Measurements from ENCODE around the gene ARHGAP22. TPM values are rescaled to one million over a fixed set of nuclear protein-coding genes. Genes with fewer than 3 reads are reported as not detected.
"Not testable (repeated sequence)": the region's sequence is repeated elsewhere in the genome, so short reads cannot be mapped to it uniquely, and the experiment has no call there.

ARHGAP22 gene
- total and polyA plus RNA-seq, 7 experiments from 2014 or later, result 0.37 to 2.9 (median 1.1) TPM; not detected in 3

DNA sequence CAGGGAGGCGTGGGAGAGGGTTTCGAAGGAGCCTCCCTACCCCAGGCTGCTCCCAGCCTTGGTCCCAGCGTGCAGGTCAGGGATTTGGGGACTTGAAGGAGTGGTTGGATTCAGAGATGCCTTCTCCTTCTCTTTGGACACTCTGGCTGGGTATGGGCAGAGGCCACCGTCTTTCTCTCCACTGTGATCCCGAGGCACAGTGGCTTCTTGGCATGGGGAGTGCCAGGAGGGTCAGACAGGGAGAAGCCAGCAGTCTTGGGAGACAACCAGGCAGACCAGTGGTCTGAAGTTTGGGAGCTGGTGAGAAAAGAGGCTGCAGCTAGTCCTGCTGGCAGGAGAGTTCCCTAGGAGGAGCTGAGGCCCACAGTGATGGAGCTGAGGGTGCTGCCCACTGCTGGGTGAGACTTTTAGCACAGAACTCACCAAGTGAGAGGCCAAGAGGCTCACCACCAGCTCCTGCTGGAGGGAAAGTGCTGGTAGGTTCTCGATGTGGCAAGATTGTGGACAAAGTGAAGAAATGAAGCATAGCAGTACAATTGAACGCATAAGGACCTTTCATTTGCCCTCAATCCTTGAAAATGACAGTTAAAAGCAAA lies 44.6 kb upstream of the ARHGAP22 start:
- no peak overlapping the region for H3K4me3 Mint-ChIP-seq
- no peaks in the 10 kb centered on the region for H3K36me3 ChIP-seq (ENCODE audit: control insufficient read depth in 2 of 3, insufficient read depth in 3 of 3, low read length in 3 of 3)
- H3K27ac ChIP-seq (ENCODE audit: low read depth, low read length), result no peak overlapping the region
- H3K27me3 Mint-ChIP-seq, result peaks cover 14 to 45% (median 28%) of the 10 kb centered on the region in 5 donors
- H3K27me3 ChIP-seq (ENCODE audit: control insufficient read depth in 2 of 2, insufficient read depth in 2 of 2, low read length in 2 of 2), result no peaks in the 10 kb centered on the region
- intact Hi-C loops (cut with micrococcal nuclease), result no loop called here
- no peaks in the 10 kb centered on the region for H3K9me3 ChIP-seq (ENCODE audit: control insufficient read depth in 2 of 3, low read length in 3 of 3)
- H3K4me1 ChIP-seq (ENCODE audit: control insufficient read depth in 2 of 2, insufficient read depth in 2 of 2, low read length in 2 of 2), result no peaks in the 10 kb centered on the region
- CTCF ChIA-PET, result interaction anchor here (0.5 kb wide), 1 partner anchor 285 kb away, joined by 3 read pairs; no protein-coding TSS in a partner anchor
- POLR2A ChIA-PET, result no interaction called here
- H3K4me1 Mint-ChIP-seq, result peaks cover 0 to 2% (median 0%) of the 10 kb centered on the region in 7 donors
- peaks cover 0 to 2% (median 0%) of the 10 kb centered on the region in 11 donors for H3K9me3 Mint-ChIP-seq
- H3K36me3 Mint-ChIP-seq, result no peaks in the 10 kb centered on the region
- no peak overlapping the region for H3K27ac Mint-ChIP-seq
- no peak overlapping the region for H3K4me3 ChIP-seq (ENCODE audit: low read length)
- ATAC-seq (no peak), DNase-seq (no peak)

DNA sequence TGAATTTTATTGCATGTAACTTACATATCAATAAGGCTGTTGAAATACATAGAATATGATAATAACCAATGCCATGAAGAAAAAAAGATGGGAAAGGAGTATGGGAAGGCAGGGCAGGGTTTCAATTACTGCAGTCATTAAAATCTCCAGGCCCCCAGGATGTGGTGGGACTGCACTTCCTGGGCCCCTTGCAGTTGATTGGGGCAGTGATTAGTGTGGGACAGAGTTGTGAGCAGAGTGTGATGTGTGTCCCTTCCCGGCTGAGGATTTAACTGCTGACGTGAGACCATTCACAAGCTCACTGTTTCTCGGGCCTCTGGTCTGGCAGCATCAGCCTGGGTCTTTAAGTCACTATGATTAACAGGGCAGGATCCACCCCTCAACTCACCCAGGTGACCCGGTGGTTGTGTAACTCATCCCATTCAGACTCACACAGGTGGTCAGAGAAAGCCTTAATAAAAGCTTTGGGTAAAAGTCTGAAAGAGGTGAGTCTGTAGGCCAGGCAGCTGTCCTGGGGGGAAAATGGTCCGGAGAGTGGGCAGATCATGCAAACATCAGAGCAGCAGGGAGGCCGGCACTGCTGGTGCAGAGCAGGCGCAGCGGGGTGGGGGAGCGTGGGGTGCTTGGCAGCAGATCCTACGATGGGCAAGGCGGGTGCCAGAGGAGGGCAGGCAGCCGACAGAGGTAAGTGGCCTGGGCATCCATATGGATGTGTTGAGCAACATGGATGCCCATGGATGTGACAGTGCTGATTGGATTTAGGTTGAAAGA lies 43.5 kb upstream of the ARHGAP22 start:
- Histone ChIP-seq H3K9me3 (ENCODE audit: control insufficient read depth in 2 of 3, low read length in 3 of 3) (no peaks in the 10 kb centered on the region), H3K36me3 (ENCODE audit: control insufficient read depth in 2 of 3, insufficient read depth in 3 of 3, low read length in 3 of 3) (no peaks in the 10 kb centered on the region), H3K4me1 (ENCODE audit: control insufficient read depth in 2 of 2, insufficient read depth in 2 of 2, low read length in 2 of 2) (no peaks in the 10 kb centered on the region), H3K27me3 (ENCODE audit: control insufficient read depth in 2 of 2, insufficient read depth in 2 of 2, low read length in 2 of 2) (no peaks in the 10 kb centered on the region), H3K27ac (ENCODE audit: low read depth, low read length) (no peak overlapping the region), H3K4me3 (ENCODE audit: low read length) (no peak overlapping the region)
- peaks cover 0 to 1% (median 0%) of the 10 kb centered on the region in 7 donors for H3K4me1 Mint-ChIP-seq
- peak; percentile 20 for ATAC-seq
- CTCF ChIA-PET, result no interaction called here
- POLR2A ChIA-PET, result no interaction called here
- H3K36me3 Mint-ChIP-seq, result no peaks in the 10 kb centered on the region
- intact Hi-C loops (cut with micrococcal nuclease), result no loop called here
- no peak for DNase-seq
- H3K27ac Mint-ChIP-seq, result peak overlapping the region in 1 of 9 donors; percentile 22
- H3K27me3 Mint-ChIP-seq, result peaks cover 10 to 45% (median 24%) of the 10 kb centered on the region in 5 donors
- peaks cover 0 to under 1% (median 0%) of the 10 kb centered on the region in 11 donors for H3K9me3 Mint-ChIP-seq
- H3K4me3 Mint-ChIP-seq, result no peak overlapping the region

DNA sequence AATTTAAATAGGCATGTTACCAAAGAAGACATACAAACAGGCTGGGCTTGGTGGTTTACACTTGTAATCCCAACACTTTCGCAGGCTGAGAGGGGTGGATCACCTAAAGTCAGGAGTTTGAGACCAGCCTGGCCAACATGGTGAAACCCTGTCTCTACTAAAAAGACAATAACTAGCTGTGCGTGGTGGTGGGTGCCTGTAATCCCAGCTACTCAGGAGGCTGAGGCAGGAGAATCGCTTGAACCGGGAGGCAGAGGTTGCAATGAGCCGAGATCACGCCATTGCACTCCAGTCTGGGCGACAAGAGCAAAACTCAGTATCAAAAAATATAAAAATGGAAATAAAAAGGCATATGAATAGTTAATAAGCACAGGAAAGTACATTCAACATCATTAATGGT lies 42.2 kb upstream of the ARHGAP22 start:
- ATAC-seq; H3K9me3 ChIP-seq (ENCODE audit: control insufficient read depth in 2 of 3, low read length in 3 of 3); H3K27ac Mint-ChIP-seq; POLR2A ChIA-PET; H3K4me1 ChIP-seq (ENCODE audit: control insufficient read depth in 2 of 2, insufficient read depth in 2 of 2, low read length in 2 of 2); H3K9me3 Mint-ChIP-seq; intact Hi-C loops (cut with micrococcal nuclease); H3K27me3 ChIP-seq (ENCODE audit: control insufficient read depth in 2 of 2, insufficient read depth in 2 of 2, low read length in 2 of 2); H3K4me3 Mint-ChIP-seq; H3K4me1 Mint-ChIP-seq; H3K36me3 Mint-ChIP-seq; H3K36me3 ChIP-seq (ENCODE audit: control insufficient read depth in 2 of 3, insufficient read depth in 3 of 3, low read length in 3 of 3); H3K27ac ChIP-seq (ENCODE audit: low read depth, low read length); CTCF ChIA-PET; H3K4me3 ChIP-seq (ENCODE audit: low read length); DNase-seq: not testable (repeated sequence)
- peaks cover 10 to 41% (median 23%) of the 10 kb centered on the region in 5 donors for H3K27me3 Mint-ChIP-seq

DNA sequence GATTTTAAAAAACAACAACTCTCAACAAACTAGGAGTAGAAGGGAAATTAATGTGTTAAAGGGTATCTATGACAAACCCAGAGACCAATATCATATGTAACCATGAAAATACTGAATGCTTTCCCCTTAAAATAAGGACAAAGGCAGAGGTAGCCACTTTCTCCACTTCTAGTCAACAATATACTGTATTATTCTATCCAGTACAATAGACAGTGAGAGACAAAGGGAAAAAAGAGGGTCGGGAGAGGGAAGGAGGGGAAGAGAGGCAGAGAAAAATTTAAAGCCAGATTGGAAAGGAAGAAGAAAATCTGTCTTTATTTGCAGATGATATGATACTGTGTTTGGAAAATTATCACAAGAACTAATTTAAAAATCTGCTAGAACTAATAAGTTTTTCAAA lies 40.7 kb upstream of the ARHGAP22 start:
- no peak overlapping the region for H3K4me3 ChIP-seq (ENCODE audit: low read length)
- Mint-ChIP-seq H3K36me3 (no peaks in the 10 kb centered on the region), H3K9me3 (peaks cover 0 to 15% (median 5%) of the 10 kb centered on the region in 11 donors), H3K4me1 (peaks cover 0 to 1% (median 0%) of the 10 kb centered on the region in 7 donors), H3K4me3 (no peak overlapping the region), H3K27me3 (peaks cover 6 to 40% (median 14%) of the 10 kb centered on the region in 5 donors), H3K27ac (no peak overlapping the region)
- CTCF ChIA-PET, result no interaction called here
- H3K27ac ChIP-seq (ENCODE audit: low read depth, low read length), result no peak overlapping the region
- ATAC-seq (no peak), DNase-seq (no peak)
- POLR2A ChIA-PET, result no interaction called here
- H3K27me3 ChIP-seq (ENCODE audit: control insufficient read depth in 2 of 2, insufficient read depth in 2 of 2, low read length in 2 of 2), result no peaks in the 10 kb centered on the region
- no peaks in the 10 kb centered on the region for H3K36me3 ChIP-seq (ENCODE audit: control insufficient read depth in 2 of 3, insufficient read depth in 3 of 3, low read length in 3 of 3)
- no peaks in the 10 kb centered on the region for H3K4me1 ChIP-seq (ENCODE audit: control insufficient read depth in 2 of 2, insufficient read depth in 2 of 2, low read length in 2 of 2)
- H3K9me3 ChIP-seq (ENCODE audit: control insufficient read depth in 2 of 3, low read length in 3 of 3), result no peaks in the 10 kb centered on the region
- intact Hi-C loops (cut with micrococcal nuclease), result no loop called here

DNA sequence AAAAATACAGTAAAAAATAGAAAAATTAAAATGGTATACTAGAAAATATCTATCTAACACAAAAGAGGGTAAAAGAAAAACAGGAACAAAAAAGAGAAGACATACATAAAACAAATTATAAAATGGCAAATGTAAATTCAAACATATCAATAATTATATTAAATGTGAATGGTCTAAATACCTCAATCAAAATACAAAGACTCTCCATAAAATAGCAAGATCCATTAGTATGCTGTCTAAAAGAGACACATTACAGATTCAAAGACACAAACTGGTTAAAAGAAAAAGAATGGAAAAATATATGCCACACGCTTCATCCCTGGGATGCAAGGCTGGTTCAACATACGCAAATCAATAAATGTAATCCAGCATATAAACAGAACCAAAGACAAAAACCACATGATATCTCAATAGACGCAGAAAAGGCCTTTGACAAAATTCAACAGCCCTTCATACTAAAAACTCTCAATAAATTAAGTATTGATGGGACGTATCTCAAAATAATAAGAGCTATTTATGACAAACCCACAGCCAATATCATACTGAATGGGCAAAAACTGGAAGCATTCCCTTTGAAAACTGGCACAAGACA lies 36.3 kb upstream of the ARHGAP22 start:
- H3K27me3 ChIP-seq (ENCODE audit: control insufficient read depth in 2 of 2, insufficient read depth in 2 of 2, low read length in 2 of 2); DNase-seq; H3K27ac ChIP-seq (ENCODE audit: low read depth, low read length); CTCF ChIA-PET; intact Hi-C loops (cut with micrococcal nuclease); H3K4me3 ChIP-seq (ENCODE audit: low read length); H3K36me3 ChIP-seq (ENCODE audit: control insufficient read depth in 2 of 3, insufficient read depth in 3 of 3, low read length in 3 of 3); H3K4me1 ChIP-seq (ENCODE audit: control insufficient read depth in 2 of 2, insufficient read depth in 2 of 2, low read length in 2 of 2); H3K4me1 Mint-ChIP-seq; H3K9me3 ChIP-seq (ENCODE audit: control insufficient read depth in 2 of 3, low read length in 3 of 3); ATAC-seq; H3K27ac Mint-ChIP-seq; H3K4me3 Mint-ChIP-seq; H3K36me3 Mint-ChIP-seq: not testable (repeated sequence)
- Mint-ChIP-seq H3K27me3 (peaks cover 22 to 57% (median 33%) of the 10 kb centered on the region in 5 donors), H3K9me3 (peaks cover 0 to 32% (median 15%) of the 10 kb centered on the region in 11 donors)
- POLR2A ChIA-PET, result interaction anchor here (0.6 kb wide), 1 partner anchor 16 kb away, joined by 3 read pairs; no protein-coding TSS in a partner anchor

DNA sequence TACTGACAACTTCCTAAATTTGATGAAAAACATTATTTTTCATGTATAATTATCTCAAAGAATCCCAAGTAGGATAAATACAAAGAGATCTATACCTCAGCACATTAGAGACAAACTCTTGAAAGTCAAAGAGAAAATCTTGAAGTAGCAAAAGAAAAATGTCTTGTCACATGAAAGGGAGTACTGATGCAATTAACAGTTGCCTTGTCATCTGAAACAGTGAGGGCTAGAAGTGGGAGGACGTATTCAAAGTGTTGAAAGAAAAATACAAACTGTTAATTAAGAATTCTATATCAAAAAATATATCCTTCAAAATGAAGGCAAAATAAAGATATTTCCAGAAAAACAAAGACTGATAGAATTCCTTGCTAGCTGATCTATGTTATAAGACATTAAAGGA lies 35.5 kb upstream of the ARHGAP22 start:
- Mint-ChIP-seq H3K9me3 (peaks cover 0 to 32% (median 15%) of the 10 kb centered on the region in 11 donors), H3K36me3 (no peaks in the 10 kb centered on the region), H3K4me3 (no peak overlapping the region), H3K27ac (no peak overlapping the region), H3K4me1 (peaks cover 0 to 2% (median 0%) of the 10 kb centered on the region in 7 donors), H3K27me3 (peaks cover 20 to 57% (median 39%) of the 10 kb centered on the region in 5 donors)
- Histone ChIP-seq H3K27me3 (ENCODE audit: control insufficient read depth in 2 of 2, insufficient read depth in 2 of 2, low read length in 2 of 2) (no peaks in the 10 kb centered on the region), H3K27ac (ENCODE audit: low read depth, low read length) (no peak overlapping the region), H3K4me3 (ENCODE audit: low read length) (no peak overlapping the region), H3K9me3 (ENCODE audit: control insufficient read depth in 2 of 3, low read length in 3 of 3) (no peaks in the 10 kb centered on the region), H3K36me3 (ENCODE audit: control insufficient read depth in 2 of 3, insufficient read depth in 3 of 3, low read length in 3 of 3) (no peaks in the 10 kb centered on the region), H3K4me1 (ENCODE audit: control insufficient read depth in 2 of 2, insufficient read depth in 2 of 2, low read length in 2 of 2) (no peaks in the 10 kb centered on the region)
- intact Hi-C loops (cut with micrococcal nuclease), result no loop called here
- DNase-seq, result no peak
- ATAC-seq, result no peak
- ChIA-PET CTCF (interaction anchor here (0.6 kb wide), 1 partner anchor 241 kb away, joined by 3 read pairs; no protein-coding TSS in a partner anchor), POLR2A (interaction anchor here (0.6 kb wide), 1 partner anchor 15 kb away, joined by 3 read pairs; no protein-coding TSS in a partner anchor)
